Natural killer cell (primary cell): ENCODE results near the gene TANGO2. TPM values are rescaled to one million over a fixed set of nuclear protein-coding genes. Genes with fewer than 3 reads are reported as not detected.

Source experiments
- ATAC-seq, 3 donors: fragments of 150-1000 bp in 2 of 3; fragments of 200-7000 bp in 1 of 3; cut with Tn5 transposase; 1 replicate in 1 of 3; 2 replicates in 2 of 3; pipeline ENCODE4 v1.10.0; 2021; ENCODE audit warnings: mild to moderate bottlenecking in 2 of 3, moderate library complexity in 2 of 3
- DNase-seq, 2 donors: peaks; one replicate each; pipeline versions ENCODE4 v3.0.0 to v3.0.0-alpha.2; 2013 to 2021; ENCODE audit warnings: mixed read lengths in 1 of 2
- H3K27ac ChIP-seq: one replicate; pipeline ENCODE4 v1.5.1; 2013; ENCODE audit warnings: mild to moderate bottlenecking, low read length
- H3K27me3 ChIP-seq: one replicate; pipeline ENCODE4 v1.6.1; 2013; ENCODE audit warnings: low read length; ENCODE audit not compliant: control insufficient read depth, insufficient read depth
- H3K36me3 ChIP-seq: one replicate; pipeline ENCODE4 v1.6.1; 2013; ENCODE audit warnings: low read length; ENCODE audit not compliant: control insufficient read depth, insufficient read depth
- H3K4me1 ChIP-seq: one replicate; pipeline ENCODE4 v1.6.1; 2013; ENCODE audit warnings: low read length; ENCODE audit not compliant: control insufficient read depth, insufficient read depth
- H3K4me3 ChIP-seq: one replicate; pipeline ENCODE4 v1.5.1; 2013; ENCODE audit warnings: low read length
- H3K9me3 ChIP-seq: one replicate; pipeline ENCODE4 v1.6.1; 2013; ENCODE audit warnings: low read length; ENCODE audit not compliant: control insufficient read depth, insufficient read depth
- H3K27ac Mint-ChIP-seq, 2 donors: one replicate each; pipeline ENCODE4 v1.8.0; 2022; ENCODE audit warnings: mild to moderate bottlenecking in 2 of 2, mixed read lengths in 2 of 2, moderate library complexity in 1 of 2
- H3K27me3 Mint-ChIP-seq, 2 donors: one replicate each; pipeline ENCODE4 v1.8.0; 2022; ENCODE audit warnings: low read depth in 2 of 2, mixed read lengths in 2 of 2
- H3K36me3 Mint-ChIP-seq: one replicate; pipeline ENCODE4 v1.8.0; 2022; ENCODE audit warnings: mixed read lengths
- H3K4me1 Mint-ChIP-seq, 2 donors: one replicate each; pipeline ENCODE4 v1.8.0; 2022; ENCODE audit warnings: mixed read lengths in 2 of 2
- H3K4me3 Mint-ChIP-seq: one replicate; pipeline ENCODE4 v1.8.0; 2022; ENCODE audit warnings: mild to moderate bottlenecking, moderate library complexity, mixed read lengths
- H3K9me3 Mint-ChIP-seq, 2 donors: one replicate each; pipeline ENCODE4 v1.8.0; 2022; ENCODE audit warnings: mixed read lengths in 2 of 2
- CTCF ChIP-seq: fragments of 200-600 bp; IDR thresholded peaks from one replicate; pipeline ENCODE4 v1.8.0; 2022; ENCODE audit warnings: antibody characterized with exemption
- WGBS: methylation state at CpG from one replicate; pipeline ENCODE4 v1.1.7; 2013; ENCODE audit warnings: missing lambda C conversion rate; ENCODE audit not compliant: insufficient coverage; 5-methylcytosine and 5-hydroxymethylcytosine counted together
- intact Hi-C: fragments of 100-400 bp; cut with micrococcal nuclease; formaldehyde crosslinking; loops from one replicate; pipeline ENCODE4 v1.14.2; 2022
- total RNA-seq, 4 donors: library from RNA; stranded (reverse); fragments of 120-200 nt in 1 of 4; gene quantifications; one replicate each; pipeline versions ENCODE4 v1.2.3 to v1.2.4, GENCODE V29; 2013 to 2022

TANGO2 gene
- total RNA-seq, 3 donors from 2014 or later (not counting 1 experiment from before 2014, with no cell fraction given): 33.3 to 53.0 (median 46.2) TPM

GRCh38 chr22:20002636-20003035, 18.3 kb upstream of the TANGO2 start:
- Mint-ChIP-seq H3K27ac (no peak overlapping the region), H3K4me3 (no peak overlapping the region), H3K4me1 (no peaks in the 10 kb centered on the region), H3K36me3 (peaks cover 18% of the 10 kb centered on the region), H3K27me3 (no peaks in the 10 kb centered on the region), H3K9me3 (peaks cover 0 to 9% of the 10 kb centered on the region in 2 donors)
- Histone ChIP-seq H3K27me3 (no peaks in the 10 kb centered on the region), H3K4me1 (no peaks in the 10 kb centered on the region), H3K4me3 (no peak overlapping the region), H3K36me3 (no peaks in the 10 kb centered on the region), H3K27ac (no peak overlapping the region), H3K9me3 (peaks cover 2% of the 10 kb centered on the region)
- DNase-seq (no peak), ATAC-seq (no peak)
- intact Hi-C loops: no loop called here
- TF ChIP-seq CTCF: no peak
- WGBS: 90% methylated on average over 2 of the region's 2 CpGs

- Mint-ChIP-seq H3K27ac (no peak overlapping the region), H3K9me3 (peaks cover 0 to 9% of the 10 kb centered on the region in 2 donors), H3K36me3 (peaks cover 18% of the 10 kb centered on the region), H3K27me3 (no peaks in the 10 kb centered on the region), H3K4me3 (no peak overlapping the region), H3K4me1 (no peaks in the 10 kb centered on the region)
- H3K4me3 ChIP-seq: no peak overlapping the region
- WGBS: no CpG with 5 or more reads among the region's 1 CpG
- H3K27me3 ChIP-seq: no peaks in the 10 kb centered on the region
- H3K36me3 ChIP-seq: no peaks in the 10 kb centered on the region
- intact Hi-C loops: no loop called here
- H3K4me1 ChIP-seq: no peaks in the 10 kb centered on the region
- TF ChIP-seq CTCF: no peak
- no peak overlapping the region for H3K27ac ChIP-seq
- H3K9me3 ChIP-seq: peaks cover 2% of the 10 kb centered on the region
- no peak for ATAC-seq
- DNase-seq: no peak
Observed at GRCh38 chr22:20003304-20003703, 17.6 kb upstream of the TANGO2 start.

- 94% methylated on average over 2 of the region's 3 CpGs for WGBS
- no peaks in the 10 kb centered on the region for H3K27me3 Mint-ChIP-seq
- peaks cover 18% of the 10 kb centered on the region for H3K36me3 Mint-ChIP-seq
- peaks cover 2% of the 10 kb centered on the region for H3K9me3 ChIP-seq
- H3K4me1 Mint-ChIP-seq: peaks cover 0 to 4% of the 10 kb centered on the region in 2 donors
- TF ChIP-seq CTCF: no peak
- no peaks in the 10 kb centered on the region for H3K36me3 ChIP-seq
- H3K4me3 ChIP-seq: no peak overlapping the region
- H3K4me1 ChIP-seq: no peaks in the 10 kb centered on the region
- peaks cover 0 to 9% of the 10 kb centered on the region in 2 donors for H3K9me3 Mint-ChIP-seq
- no peak overlapping the region for H3K27ac ChIP-seq
- intact Hi-C loops: no loop called here
- ATAC-seq (no peak), DNase-seq (no peak)
- H3K27ac Mint-ChIP-seq: no peak overlapping the region
- no peak overlapping the region for H3K4me3 Mint-ChIP-seq
- no peaks in the 10 kb centered on the region for H3K27me3 ChIP-seq
Observed at GRCh38 chr22:20004464-20004863, 16.4 kb upstream of the TANGO2 start.
